ENCODE data around the gene BCAP29. TPM values are rescaled to one million over a fixed set of nuclear protein-coding genes. Genes with fewer than 3 reads are reported as not detected.
A peak's percentile ranks its signal among the peaks of the same experiment; 100 is the strongest.

Gene BCAP29
- total and polyA plus RNA-seq, 7 donors = 15.6 to 173 (median 104) TPM

- no peak for TF ChIP-seq EP300 (IDR thresholded peaks at IDR 0.05)
- TF ChIP-seq POLR2AphosphoS5 (IDR thresholded peaks at IDR 0.05) = no peak
- no peak for TF ChIP-seq POLR2A (IDR thresholded peaks at IDR 0.05)
- TF ChIP-seq CTCF (IDR thresholded peaks at IDR 0.05) = no peak
- Histone ChIP-seq H3K4me1 (peaks cover 0 to 49% (median 30%) of the 10 kb centered on the region in 4 donors), H3K9me3 (no peaks in the 10 kb centered on the region), H3K27me3 (no peaks in the 10 kb centered on the region), H3K27ac (no peak overlapping the region), H3K4me3 (no peak overlapping the region), H3K36me3 (peaks cover 0 to 20% (median 3%) of the 10 kb centered on the region in 4 donors)
- intact Hi-C loops (cut with DNase I) = loop anchor here (5.0 to 10.0 kb wide), 4 partner anchors 36 to 396 kb away; partner anchors contain the start of genes CBLL1 and HBP1
- 70 to 84% methylated on average over 6 of the region's 6 CpGs for WGBS, 2 donors
- no peak for DNase-seq
These were observed 19.0 kb upstream of the BCAP29 start for GRCh38 chr7:107560898-107561516.

- H3K36me3 ChIP-seq = no peaks in the 10 kb centered on the region
- peak overlapping the region; percentile 85 to 98 (median 90) for H3K4me3 ChIP-seq
- H3K4me1 ChIP-seq = peaks cover 0 to 49% (median 30%) of the 10 kb centered on the region in 4 donors
- TF ChIP-seq POLR2A (IDR thresholded peaks at IDR 0.05) = no peak
- no peak for TF ChIP-seq CTCF (IDR thresholded peaks at IDR 0.05)
- TF ChIP-seq POLR2AphosphoS5 (IDR thresholded peaks at IDR 0.05) = no peak
- no peak for TF ChIP-seq EP300 (IDR thresholded peaks at IDR 0.05)
- DNase-seq = no peak
- peak overlapping the region; percentile 92 to 96 (median 93) for H3K27ac ChIP-seq
- WGBS, 2 donors = 1 to 4% methylated on average over 21 of the region's 21 CpGs
- H3K9me3 ChIP-seq = no peaks in the 10 kb centered on the region
- intact Hi-C loops (cut with DNase I) = loop anchor here (5.0 to 10.0 kb wide), 4 partner anchors 34 to 398 kb away; partner anchors contain the start of genes CBLL1 and HBP1
- no peaks in the 10 kb centered on the region for H3K27me3 ChIP-seq
These were observed 16.8 kb upstream of the BCAP29 start for GRCh38 chr7:107563081-107563774.

GRCh38 chr7:107563775-107564552, 16.1 kb upstream of the BCAP29 start, which contains the start of the genes COG5 and DUS4L:
Gene COG5 (minus strand): TSS chr7:107563920. CDS start chr7:107563896, 24 bp downstream.
Gene DUS4L (plus strand): TSS chr7:107563971. CDS start chr7:107567071, 3,100 bp downstream.
- Histone ChIP-seq H3K27ac (peak within 1 kb of the TSS; percentile 92 to 96 (median 93)), H3K36me3 (no peaks in the 10 kb centered on the region), H3K9me3 (no peaks in the 10 kb centered on the region), H3K27me3 (no peaks in the 10 kb centered on the region), H3K4me3 (peak within 1 kb of the TSS; percentile 85 to 98 (median 90)), H3K4me1 (peaks cover 0 to 49% (median 30%) of the 10 kb centered on the region in 4 donors)
- WGBS, 2 donors = 0% methylated on average over 55 of the region's 55 CpGs
- intact Hi-C loops (cut with DNase I) = loop anchor here (1.0 to 10.0 kb wide), 5 partner anchors 16 to 399 kb away; partner anchors contain the start of genes BCAP29, CBLL1 and HBP1
- DNase-seq = peak; percentile 89
- TF ChIP-seq POLR2A (IDR thresholded peaks at IDR 0.05) (peak in 1 of 2 donors; percentile 58), EP300 (IDR thresholded peaks at IDR 0.05) (peak in 1 of 4 donors; percentile 9), CTCF (IDR thresholded peaks at IDR 0.05) (no peak), POLR2AphosphoS5 (IDR thresholded peaks at IDR 0.05) (peak; percentile 86 to 93 (median 90))

- intact Hi-C loops (cut with DNase I) = loop anchor here (1.0 to 10.0 kb wide), 5 partner anchors 16 to 400 kb away; partner anchors contain the start of genes BCAP29, CBLL1 and HBP1
- Histone ChIP-seq H3K4me3 (peak overlapping the region; percentile 85 to 98 (median 90)), H3K9me3 (no peaks in the 10 kb centered on the region), H3K36me3 (no peaks in the 10 kb centered on the region), H3K4me1 (peaks cover 0 to 45% (median 27%) of the 10 kb centered on the region in 4 donors), H3K27ac (peak overlapping the region; percentile 92 to 96 (median 93)), H3K27me3 (no peaks in the 10 kb centered on the region)
- TF ChIP-seq POLR2AphosphoS5 (IDR thresholded peaks at IDR 0.05) (peak in 1 of 4 donors; percentile 5), POLR2A (IDR thresholded peaks at IDR 0.05) (no peak), EP300 (IDR thresholded peaks at IDR 0.05) (no peak)
- WGBS, 2 donors = 25 to 49% methylated on average over 9 of the region's 9 CpGs
- DNase-seq = no peak
These were observed 15.3 kb upstream of the BCAP29 start for GRCh38 chr7:107564553-107565298.

All from sigmoid colon (tissue), 7 donors.